PC-9 (cell line): ENCODE results near the gene KIAA1958. TPM values are rescaled to one million over a fixed set of nuclear protein-coding genes. Genes with fewer than 3 reads are reported as not detected.

Experiments
- BruUV-seq: library from RNA; stranded (reverse); fragments of 400-500 nt; replicated peaks from 2 replicates; lab custom pipeline; 2021; lab: Mats Ljungman, UMichigan
- CTCF ChIA-PET: fragments of 300-600 bp; sonication (Branson Sonifier 250); formaldehyde crosslinking; loops from one replicate; lab custom pipeline; 2022; ENCODE audit warnings: antibody characterized with exemption; lab: Charles Lee
- POLR2A ChIA-PET: fragments of 300-600 bp; sonication (Branson Sonifier 250); formaldehyde crosslinking; loops from one replicate; lab custom pipeline; 2022; ENCODE audit warnings: antibody characterized with exemption; ENCODE audit not compliant: unreplicated experiment; lab: Charles Lee
- DNase-seq, 2 experiments: peaks; one replicate each; pipeline versions ENCODE4 v3.0.0 to v3.0.0-alpha.2; 2015 to 2022; ENCODE audit warnings: mixed read lengths in 1 of 2
- H2AFZ ChIP-seq: fragments of 200-600 bp; sonication (generic); 2 replicates; pipeline ENCODE4 v1.8.1; 2017; ENCODE audit warnings: antibody characterized with exemption
- H3F3A ChIP-seq: fragments of 200-600 bp; sonication (generic); 2 replicates; pipeline ENCODE4 v1.8.1; 2017; ENCODE audit warnings: antibody characterized with exemption, mild to moderate bottlenecking, low read depth; ENCODE audit not compliant: insufficient read depth
- H3K27ac ChIP-seq: fragments of 200-600 bp; sonication (generic); 2 replicates; pipeline ENCODE4 v1.6.1; 2016; ENCODE audit warnings: mixed run types
- H3K27me3 ChIP-seq: fragments of 200-600 bp; sonication (generic); 2 replicates; pipeline ENCODE4 v1.6.1; 2016; ENCODE audit warnings: low read depth, mixed run types; ENCODE audit not compliant: insufficient read depth
- H3K36me3 ChIP-seq: fragments of 200-600 bp; sonication (generic); 2 replicates; pipeline ENCODE4 v1.6.1; 2016; ENCODE audit warnings: low read depth, mixed run types
- H3K4me1 ChIP-seq: fragments of 200-600 bp; sonication (generic); replicated peaks from 2 replicates; pipeline ENCODE4 v1.6.1; 2016; ENCODE audit warnings: mixed run types; ENCODE audit not compliant: insufficient read depth
- H3K4me2 ChIP-seq: fragments of 200-600 bp; sonication (generic); 2 replicates; pipeline ENCODE4 v1.6.1; 2017; ENCODE audit warnings: mixed run types
- H3K4me3 ChIP-seq: fragments of 200-600 bp; sonication (generic); 2 replicates; pipeline ENCODE4 v1.6.1; 2016; ENCODE audit warnings: mixed run types
- H3K79me2 ChIP-seq: fragments of 200-600 bp; sonication (generic); 2 replicates; pipeline ENCODE4 v1.6.1; 2017; ENCODE audit warnings: low read depth, mixed run types
- H3K9me2 ChIP-seq: fragments of 200-600 bp; sonication (generic); 2 replicates; pipeline ENCODE4 v1.8.1; 2017; ENCODE audit warnings: mild to moderate bottlenecking; ENCODE audit not compliant: insufficient read depth
- H3K9me3 ChIP-seq: fragments of 200-600 bp; sonication (generic); 2 replicates; pipeline ENCODE4 v1.8.1; 2016; ENCODE audit warnings: low read depth; ENCODE audit not compliant: insufficient read depth
- H4K20me1 ChIP-seq: fragments of 200-600 bp; sonication (generic); 2 replicates; pipeline ENCODE4 v1.8.1; 2017; ENCODE audit not compliant: insufficient read depth
- EZH2 ChIP-seq: fragments of 200-600 bp; sonication (generic); IDR thresholded peaks from 2 replicates; pipeline ENCODE4 v1.8.0; 2017; ENCODE audit warnings: antibody characterized with exemption, low read depth
- intact Hi-C: fragments of 100-400 bp; cut with micrococcal nuclease; formaldehyde crosslinking; loops from one replicate; pipeline ENCODE4 v1.10.0; 2022; ENCODE audit not compliant: unreplicated experiment
- total RNA-seq: library from RNA; stranded (reverse); gene quantifications from 2 replicates; pipeline ENCODE4 v1.2.3, GENCODE V29; 2021
- TF ChIP-seq, protein P1 (sequence below): fragments of 200-600 bp; sonication (generic); conservative IDR thresholded peaks from 2 replicates; pipeline ENCODE4 v1.6.1; 2017; ENCODE audit warnings: mixed run types, antibody characterized with exemption, mild to moderate bottlenecking, moderate library complexity

The KIAA1958 gene
- total RNA-seq, 1 experiment from 2014 or later, result 19.5 TPM

DNA sequence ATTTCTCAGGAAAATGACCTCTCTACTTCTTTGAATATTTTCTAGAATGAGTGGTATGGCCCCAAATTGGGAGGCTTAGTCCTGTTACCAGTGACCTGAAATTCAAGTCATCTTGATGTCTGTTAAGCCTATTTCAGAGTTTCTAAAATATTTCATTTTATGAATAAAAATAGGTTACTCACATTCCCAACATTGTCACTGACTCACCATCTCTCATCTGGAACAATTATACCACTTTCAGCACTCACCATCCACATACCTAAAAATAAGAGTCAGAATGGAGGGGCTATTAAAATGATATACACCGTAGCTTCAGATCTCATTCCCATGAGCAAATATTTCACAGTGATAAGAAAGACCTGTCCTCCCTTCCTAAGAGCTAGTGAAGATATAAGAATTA lies 71.8 kb downstream of the KIAA1958 start:
- Histone ChIP-seq H3K27ac (no peak overlapping the region), H3K79me2 (0 out of 2 replicates have a peak, but pooled peaks cover 8% of the 10 kb centered on the region), H2AFZ (no peak overlapping the region), H3K4me3 (no peak overlapping the region), H3K27me3 (no peaks in the 10 kb centered on the region), H3K9me3 (no peaks in the 10 kb centered on the region), H3K4me1 (peaks cover 27% of the 10 kb centered on the region), H4K20me1 (no peaks in the 10 kb centered on the region), H3K4me2 (no peak overlapping the region), H3K36me3 (no peaks in the 10 kb centered on the region), H3K9me2 (no peaks in the 10 kb centered on the region), H3F3A (no peaks in the 10 kb centered on the region)
- no TSS peak for BruUV-seq
- intact Hi-C loops, result loop anchor here (5.0 kb wide), 1 partner anchor 194 kb away; the partner anchor contains the start of gene SNX30
- CTCF ChIA-PET, result no interaction called here
- TF ChIP-seq EZH2, result no peak
- TF ChIP-seq, protein P1, sequence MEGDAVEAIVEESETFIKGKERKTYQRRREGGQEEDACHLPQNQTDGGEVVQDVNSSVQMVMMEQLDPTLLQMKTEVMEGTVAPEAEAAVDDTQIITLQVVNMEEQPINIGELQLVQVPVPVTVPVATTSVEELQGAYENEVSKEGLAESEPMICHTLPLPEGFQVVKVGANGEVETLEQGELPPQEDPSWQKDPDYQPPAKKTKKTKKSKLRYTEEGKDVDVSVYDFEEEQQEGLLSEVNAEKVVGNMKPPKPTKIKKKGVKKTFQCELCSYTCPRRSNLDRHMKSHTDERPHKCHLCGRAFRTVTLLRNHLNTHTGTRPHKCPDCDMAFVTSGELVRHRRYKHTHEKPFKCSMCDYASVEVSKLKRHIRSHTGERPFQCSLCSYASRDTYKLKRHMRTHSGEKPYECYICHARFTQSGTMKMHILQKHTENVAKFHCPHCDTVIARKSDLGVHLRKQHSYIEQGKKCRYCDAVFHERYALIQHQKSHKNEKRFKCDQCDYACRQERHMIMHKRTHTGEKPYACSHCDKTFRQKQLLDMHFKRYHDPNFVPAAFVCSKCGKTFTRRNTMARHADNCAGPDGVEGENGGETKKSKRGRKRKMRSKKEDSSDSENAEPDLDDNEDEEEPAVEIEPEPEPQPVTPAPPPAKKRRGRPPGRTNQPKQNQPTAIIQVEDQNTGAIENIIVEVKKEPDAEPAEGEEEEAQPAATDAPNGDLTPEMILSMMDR, result no peak
- DNase-seq, result no peak
- POLR2A ChIA-PET, result no interaction called here

DNA sequence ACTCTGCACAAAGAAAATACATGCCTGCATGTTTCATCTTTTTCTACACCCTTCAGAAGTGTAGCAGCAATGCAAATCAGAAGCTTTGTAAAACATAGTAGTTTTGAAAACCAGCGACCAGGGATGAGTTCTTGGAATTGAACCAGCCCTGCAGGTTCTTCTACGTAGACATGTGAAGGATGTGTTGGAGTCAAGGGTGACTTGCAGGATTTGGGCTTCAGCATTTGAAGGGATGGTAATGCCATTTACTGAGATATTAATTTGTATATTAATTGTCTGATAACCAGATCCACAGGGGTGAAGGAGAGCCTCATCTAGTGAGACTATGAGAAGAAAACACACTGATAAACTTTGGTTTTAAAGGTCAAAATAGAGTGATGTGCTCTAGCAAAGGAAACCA lies 72.4 kb downstream of the KIAA1958 start:
- Histone ChIP-seq H2AFZ (no peak overlapping the region), H3K4me2 (no peak overlapping the region), H3K27me3 (no peaks in the 10 kb centered on the region), H3K4me1 (peaks cover 27% of the 10 kb centered on the region), H3K4me3 (no peak overlapping the region), H3K79me2 (0 out of 2 replicates have a peak, but pooled peaks cover 8% of the 10 kb centered on the region), H3K9me2 (no peaks in the 10 kb centered on the region), H3K36me3 (no peaks in the 10 kb centered on the region), H3F3A (no peaks in the 10 kb centered on the region), H3K9me3 (peaks cover 3% of the 10 kb centered on the region; the same call in 1 of the 2 replicates), H4K20me1 (no peaks in the 10 kb centered on the region), H3K27ac (no peak overlapping the region)
- POLR2A ChIA-PET, result no interaction called here
- no peak for DNase-seq
- BruUV-seq, result no TSS peak
- CTCF ChIA-PET, result no interaction called here
- intact Hi-C loops, result loop anchor here (5.0 kb wide), 1 partner anchor 193 kb away; the partner anchor contains the start of gene SNX30
- TF ChIP-seq EZH2, result no peak
- TF ChIP-seq, protein P1, result no peak

DNA sequence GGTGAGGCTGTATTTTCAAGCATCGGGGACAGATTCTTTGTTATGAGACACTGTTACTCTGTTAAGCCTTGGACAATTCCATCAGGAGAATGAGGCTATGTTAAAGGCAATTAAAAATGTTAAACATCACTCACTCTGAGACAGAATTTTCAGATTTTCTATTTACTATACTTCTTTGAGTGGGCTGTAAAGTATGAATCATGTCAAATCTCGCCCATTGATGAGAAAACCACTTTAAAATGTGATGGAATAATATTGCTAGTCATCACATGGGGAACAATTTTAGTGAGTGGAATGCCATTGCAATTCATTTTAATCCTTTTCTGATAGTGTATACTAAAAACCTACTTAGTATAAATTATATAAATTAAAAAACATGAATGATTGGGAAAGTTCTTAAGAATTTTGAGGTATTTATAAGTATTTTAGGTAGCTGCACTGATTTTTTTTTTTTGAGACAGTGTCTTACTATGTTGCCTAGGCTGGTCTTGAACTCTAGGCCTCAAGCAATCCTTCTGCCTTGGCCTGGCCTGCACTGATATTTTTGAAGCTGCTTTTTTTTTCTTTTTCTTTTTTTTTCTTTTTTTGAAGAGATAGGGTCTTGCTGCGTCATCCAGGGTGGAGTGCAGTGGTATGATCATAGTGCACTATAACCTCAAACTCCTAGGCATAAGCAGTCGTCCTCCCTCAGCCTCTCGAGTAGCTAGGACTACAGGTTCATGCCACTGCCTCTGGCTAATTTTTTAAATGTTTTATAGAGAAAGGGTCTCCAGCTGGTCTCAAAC lies 73.2 kb downstream of the KIAA1958 start:
- Histone ChIP-seq H3K36me3 (no peaks in the 10 kb centered on the region; the same call in 1 of the 2 replicates), H2AFZ (no peak overlapping the region), H3K4me3 (no peak overlapping the region), H3K9me3 (peaks cover 5% of the 10 kb centered on the region; the same call in 1 of the 2 replicates), H3K79me2 (0 out of 2 replicates have a peak, but pooled peaks cover 13% of the 10 kb centered on the region), H3K4me2 (no peak overlapping the region), H3F3A (no peaks in the 10 kb centered on the region), H3K27me3 (no peaks in the 10 kb centered on the region), H3K27ac (no peak overlapping the region), H3K4me1 (peaks cover 23% of the 10 kb centered on the region), H3K9me2 (no peaks in the 10 kb centered on the region), H4K20me1 (no peaks in the 10 kb centered on the region)
- POLR2A ChIA-PET, result no interaction called here
- intact Hi-C loops, result loop anchor here (5.0 kb wide), 1 partner anchor 192 kb away; the partner anchor contains the start of gene SNX30
- TF ChIP-seq, protein P1, result no peak
- no peak for TF ChIP-seq EZH2
- no TSS peak for BruUV-seq
- DNase-seq, result no peak
- CTCF ChIA-PET, result no interaction called here
